Mononuclear cell (primary cell): Measurements from ENCODE around the gene LHX2. TPM values are rescaled to one million over a fixed set of nuclear protein-coding genes. Genes with fewer than 3 reads are reported as not detected.
"Not testable (repeated sequence)": the region's sequence is repeated elsewhere in the genome, so short reads cannot be mapped to it uniquely, and the experiment has no call there.

ENCODE experiments used
- H3K27me3 ChIP-seq: 2 replicates; pipeline ENCODE4 v1.6.0; 2011; ENCODE audit warnings: low read length, control low read depth; ENCODE audit not compliant: insufficient read depth
- H3K4me1 ChIP-seq: 2 replicates; pipeline ENCODE4 v1.5.1; 2011; ENCODE audit warnings: mild to moderate bottlenecking, low read length, control low read depth; ENCODE audit not compliant: insufficient read depth
- H3K4me3 ChIP-seq: 2 replicates; pipeline ENCODE4 v1.5.1; 2011; ENCODE audit warnings: mild to moderate bottlenecking, low read length, moderate library complexity
- H3K9me3 ChIP-seq: 2 replicates; pipeline ENCODE4 v1.5.1; 2011; ENCODE audit warnings: low read depth, mild to moderate bottlenecking, control low read depth, low read length
- total RNA-seq: library from RNA; depleted of rRNA; stranded (reverse); fragments of >200 nt; gene quantifications from one replicate; pipeline ENCODE4 v1.2.3, GENCODE V29; 2012

LHX2 gene
- not detected for total RNA-seq

DNA sequence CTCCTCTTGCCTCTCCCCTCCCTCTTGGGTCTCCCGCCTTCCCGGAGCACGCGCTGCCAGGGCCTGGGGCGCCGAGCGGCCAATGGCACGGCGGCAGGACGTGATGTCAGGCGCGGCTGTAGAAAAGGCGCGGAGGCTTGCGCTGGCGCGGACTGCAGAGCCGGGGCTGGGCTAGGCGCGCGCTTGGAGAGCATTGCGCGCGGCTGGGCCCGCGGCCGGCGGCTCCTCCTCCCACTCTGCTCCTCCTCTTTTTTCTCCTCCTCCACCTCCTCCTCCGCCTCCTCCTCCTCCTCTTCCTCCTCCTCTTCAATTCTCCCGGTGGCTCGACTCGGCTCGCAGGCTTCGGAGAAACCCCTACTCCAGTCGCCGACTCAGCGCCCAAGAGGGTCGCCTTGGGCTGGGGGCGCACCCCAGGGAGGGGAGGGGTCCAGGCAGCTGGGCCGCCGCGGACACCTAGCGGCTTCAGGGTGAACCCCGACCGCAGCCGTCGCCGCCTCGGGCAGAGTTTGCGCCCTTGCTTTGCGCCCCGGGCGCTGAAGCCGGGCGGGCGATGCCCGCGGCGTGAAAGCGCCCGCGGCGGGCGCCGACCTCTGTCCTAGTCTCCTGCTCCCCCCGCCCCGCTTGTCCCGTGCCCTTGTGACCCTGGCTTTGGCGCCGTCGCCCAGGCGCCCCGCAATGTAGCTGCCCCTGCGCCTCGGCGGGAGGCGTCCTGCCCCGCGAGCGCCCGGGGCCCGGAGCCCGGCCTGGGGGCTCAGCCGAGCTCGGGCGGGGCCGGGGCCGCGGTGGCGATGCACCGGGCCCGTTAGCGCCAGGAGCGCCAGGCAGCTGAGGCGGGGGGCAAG lies at the start of gene LHX2:
TSS of gene LHX2 (plus strand) at position 309 of the 842 bp plus-strand sequence. CDS start 581 bp downstream, outside the sequence.
- Histone ChIP-seq H3K4me3 (no peak within 1 kb of the TSS), H3K27me3 (peaks cover 94% of the 10 kb centered on the region), H3K9me3 (no peaks in the 10 kb centered on the region), H3K4me1 (peaks cover 52% of the 10 kb centered on the region)

DNA sequence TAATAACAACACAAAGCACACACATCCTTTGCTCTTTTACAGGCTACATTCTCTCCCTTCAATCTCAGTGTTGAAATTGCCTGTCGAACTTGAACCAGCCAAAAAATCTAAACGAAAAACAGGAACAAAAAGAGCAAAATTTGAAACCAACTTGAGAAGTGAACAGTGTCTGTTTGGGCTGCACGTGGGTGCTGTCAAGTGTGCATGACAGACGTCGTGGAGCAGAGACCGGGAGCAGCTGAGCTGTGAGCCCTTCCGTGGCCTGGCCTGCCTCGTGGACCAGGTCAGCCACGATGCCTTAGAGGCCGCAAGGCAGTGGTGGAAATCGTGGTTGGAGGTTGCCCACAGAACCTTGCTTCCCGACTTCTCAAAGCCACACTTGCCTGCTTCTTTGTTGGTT lies 46.8 kb upstream of the LHX2 start:
- Histone ChIP-seq H3K4me1 (peaks cover 4% of the 10 kb centered on the region), H3K27me3 (peaks cover 19% of the 10 kb centered on the region), H3K4me3 (no peak overlapping the region), H3K9me3 (no peaks in the 10 kb centered on the region)

GRCh38 chr9:123965801-123966686 lies 45.5 kb upstream of the LHX2 start:
- Histone ChIP-seq H3K27me3 (peaks cover 19% of the 10 kb centered on the region), H3K9me3 (no peaks in the 10 kb centered on the region), H3K4me3 (no peak overlapping the region), H3K4me1 (peaks cover 4% of the 10 kb centered on the region)

DNA sequence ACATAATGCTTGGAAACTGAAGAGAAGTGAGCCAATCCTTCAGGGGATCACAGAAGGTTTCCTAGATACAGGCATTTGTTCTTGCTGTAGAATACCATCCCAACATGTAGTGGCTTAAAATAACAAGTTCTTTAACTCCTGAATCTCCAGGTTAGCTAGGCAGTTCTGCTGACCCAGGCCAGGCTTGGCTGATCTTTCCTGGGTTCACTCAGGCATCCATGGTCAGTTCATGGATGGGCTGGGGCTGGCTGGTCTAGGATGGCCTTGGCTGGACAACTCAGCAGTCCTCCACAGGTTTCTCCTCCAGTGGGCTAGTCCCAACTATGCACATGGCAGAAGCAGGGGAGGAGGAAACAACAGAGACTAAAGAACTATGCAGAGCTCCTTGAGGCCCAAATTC lies 44.2 kb upstream of the LHX2 start:
- Histone ChIP-seq H3K4me3 (no peak overlapping the region), H3K9me3 (no peaks in the 10 kb centered on the region)

DNA sequence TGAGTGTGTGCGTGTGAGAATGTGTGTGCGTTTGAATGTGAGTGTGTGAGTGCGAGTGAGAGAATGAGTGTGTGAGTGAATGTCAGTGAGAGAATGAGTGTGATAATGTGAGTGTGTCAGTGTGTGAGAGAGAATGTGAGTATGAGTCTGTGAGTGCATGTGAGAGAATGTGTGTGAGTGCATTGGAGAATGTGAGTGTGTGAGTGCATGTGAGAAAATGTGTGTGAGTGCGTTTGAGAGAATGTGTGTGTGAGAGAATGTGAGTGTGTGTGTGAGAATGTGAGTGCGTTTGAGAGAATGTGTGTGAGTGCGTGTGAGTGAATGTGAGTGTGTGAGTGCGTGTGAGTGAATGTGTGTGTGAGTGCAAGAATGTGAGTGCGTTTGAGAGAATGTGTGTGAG lies 39.0 kb upstream of the LHX2 start:
- Histone ChIP-seq H3K27me3 (peaks cover under 1% of the 10 kb centered on the region), H3K4me1 (no peaks in the 10 kb centered on the region), H3K9me3 (no peaks in the 10 kb centered on the region), H3K4me3 (no peak overlapping the region)

More for the DNA sequence above, 44.2 kb upstream of the LHX2 start:
- Histone ChIP-seq H3K27me3 (peaks cover 19% of the 10 kb centered on the region), H3K4me1 (peaks cover 4% of the 10 kb centered on the region)

GRCh38 chr9:123973590-123974223 lies 37.9 kb upstream of the LHX2 start:
- Histone ChIP-seq H3K4me3 (no peak overlapping the region), H3K9me3 (no peaks in the 10 kb centered on the region), H3K4me1 (no peaks in the 10 kb centered on the region)

GRCh38 chr9:123974471-123974870 lies 37.1 kb upstream of the LHX2 start:
- Histone ChIP-seq H3K27me3 (peaks cover 4% of the 10 kb centered on the region), H3K4me1 (no peaks in the 10 kb centered on the region), H3K9me3 (no peaks in the 10 kb centered on the region), H3K4me3 (no peak overlapping the region)

More at GRCh38 chr9:123973590-123974223, 37.9 kb upstream of the LHX2 start:
- no peaks in the 10 kb centered on the region for H3K27me3 ChIP-seq

- Histone ChIP-seq H3K4me1 (no peaks in the 10 kb centered on the region), H3K27me3 (peaks cover 9% of the 10 kb centered on the region), H3K9me3 (no peaks in the 10 kb centered on the region), H3K4me3 (no peak overlapping the region)
These were observed 35.7 kb upstream of the LHX2 start for GRCh38 chr9:123975871-123976270.

- not testable (repeated sequence) for H3K9me3 ChIP-seq, H3K4me3 ChIP-seq, H3K27me3 ChIP-seq, H3K4me1 ChIP-seq
These were observed 35.0 kb upstream of the LHX2 start for GRCh38 chr9:123976579-123976978.

DNA sequence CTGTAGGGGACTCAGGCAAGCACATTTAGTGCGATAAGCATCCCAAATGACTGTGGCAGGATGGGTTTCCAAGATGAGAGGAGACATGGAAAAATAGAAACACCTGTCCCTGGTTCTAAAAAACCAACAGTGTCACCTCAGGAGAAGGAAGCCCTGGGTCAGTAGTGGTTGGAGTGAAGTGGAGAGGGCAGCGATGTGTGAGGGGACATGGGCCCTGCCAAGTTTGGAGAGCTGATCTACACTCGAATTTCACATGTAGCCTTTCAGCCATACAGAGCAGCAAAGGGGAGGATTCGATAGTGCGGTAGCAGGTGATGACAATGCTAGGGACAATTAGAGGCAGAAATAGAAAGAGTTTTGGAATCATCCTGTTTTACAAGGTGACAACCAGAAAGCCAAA lies 32.6 kb upstream of the LHX2 start:
- Histone ChIP-seq H3K27me3 (peaks cover 9% of the 10 kb centered on the region), H3K4me1 (no peaks in the 10 kb centered on the region), H3K4me3 (no peak overlapping the region), H3K9me3 (no peaks in the 10 kb centered on the region)

DNA sequence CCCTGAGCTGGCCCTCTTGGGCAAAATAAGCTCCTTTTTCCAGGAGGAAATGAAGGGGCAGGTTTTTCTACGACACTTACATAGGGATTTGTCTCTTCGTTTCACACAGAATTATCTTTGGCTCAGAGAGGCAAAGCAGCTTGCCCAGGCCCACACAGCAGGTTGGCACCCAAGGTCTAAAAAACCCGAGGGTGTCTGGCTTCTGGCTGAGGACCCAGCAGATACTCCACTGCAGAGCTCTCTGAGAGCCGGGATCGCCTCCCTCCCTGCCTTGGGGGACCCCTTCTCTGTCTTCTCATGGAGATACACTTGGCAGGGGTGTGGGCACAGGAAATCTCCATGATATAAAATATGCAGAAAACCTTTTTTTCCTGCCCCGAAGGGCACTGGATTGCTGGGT lies 29.0 kb upstream of the LHX2 start:
- Histone ChIP-seq H3K4me3 (no peak overlapping the region), H3K27me3 (peaks cover 9% of the 10 kb centered on the region), H3K9me3 (no peaks in the 10 kb centered on the region), H3K4me1 (no peaks in the 10 kb centered on the region)

DNA sequence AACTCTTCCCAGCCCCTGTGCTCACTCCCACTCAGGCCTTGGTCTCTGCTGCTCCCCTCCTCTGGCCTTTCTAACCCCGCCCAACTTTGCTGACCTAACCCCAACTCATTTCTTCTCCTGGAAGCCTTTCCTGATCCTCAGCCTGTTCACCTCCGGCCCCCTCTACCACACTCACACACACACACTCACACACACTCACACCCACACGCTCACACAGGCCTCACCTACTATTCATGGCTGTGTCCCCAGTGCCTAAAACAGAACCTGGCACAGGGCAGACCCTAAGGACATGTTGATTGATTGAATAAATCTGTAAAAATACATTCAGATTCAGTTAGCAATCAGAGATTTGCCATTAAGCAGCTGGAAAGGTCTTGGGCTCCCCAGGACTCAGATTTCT lies 28.5 kb upstream of the LHX2 start:
- peaks cover 9% of the 10 kb centered on the region for H3K27me3 ChIP-seq
- no peaks in the 10 kb centered on the region for H3K4me1 ChIP-seq

DNA sequence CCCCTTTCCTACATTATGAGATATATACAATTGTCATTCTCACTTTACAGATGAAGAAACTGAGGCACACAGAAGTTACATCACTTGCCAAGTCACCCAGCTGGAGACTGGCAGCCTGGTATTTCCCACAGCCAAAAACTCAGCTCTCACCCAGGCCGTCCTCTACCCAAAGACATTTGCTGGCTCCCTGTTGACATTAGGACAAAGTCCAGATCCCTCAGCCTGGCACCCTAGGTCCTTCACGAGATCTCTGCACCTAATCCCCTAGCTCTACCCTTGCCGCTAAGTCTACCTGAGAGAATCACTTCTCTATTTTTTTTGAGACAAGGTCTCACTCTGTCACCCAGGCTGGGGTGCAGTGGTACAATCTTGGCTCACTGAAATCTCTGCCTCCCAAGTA lies 26.8 kb upstream of the LHX2 start:
- H3K9me3 ChIP-seq = no peaks in the 10 kb centered on the region
- peaks cover 5% of the 10 kb centered on the region for H3K27me3 ChIP-seq
- H3K4me1 ChIP-seq = no peaks in the 10 kb centered on the region
- H3K4me3 ChIP-seq = no peak overlapping the region

More for the DNA sequence above, 28.5 kb upstream of the LHX2 start:
- Histone ChIP-seq H3K4me3 (no peak overlapping the region), H3K9me3 (no peaks in the 10 kb centered on the region)

GRCh38 chr9:123985869-123986268 lies 25.7 kb upstream of the LHX2 start:
- Histone ChIP-seq H3K4me1 (no peaks in the 10 kb centered on the region), H3K27me3 (peaks cover 7% of the 10 kb centered on the region), H3K4me3 (no peak overlapping the region), H3K9me3 (no peaks in the 10 kb centered on the region)

- H3K9me3 ChIP-seq = no peaks in the 10 kb centered on the region
- H3K27me3 ChIP-seq = peaks cover 23% of the 10 kb centered on the region
- H3K4me3 ChIP-seq = no peak overlapping the region
- no peaks in the 10 kb centered on the region for H3K4me1 ChIP-seq
These were observed 21.1 kb upstream of the LHX2 start for GRCh38 chr9:123990427-123990826.
